T-cell (primary cell): ENCODE results near the gene RUFY3. TPM values are rescaled to one million over a fixed set of nuclear protein-coding genes. Genes with fewer than 3 reads are reported as not detected.
"Not testable (repeated sequence)": the region's sequence is repeated elsewhere in the genome, so short reads cannot be mapped to it uniquely, and the experiment has no call there.

Experiments used
- ATAC-seq, 4 experiments: fragments of 200-7000 bp in 3 of 4; fragments of 150-1000 bp in 1 of 4; cut with Tn5 transposase; replicated peaks in 1 of 4; 1 replicate in 3 of 4; 2 replicates in 1 of 4; pipeline ENCODE4 v1.10.0; 2021; ENCODE audit warnings: moderate library complexity in 3 of 4, mild to moderate bottlenecking in 2 of 4, moderate number of reproducible peaks in 1 of 4
- CTCF ChIA-PET, 2 donors: fragments of 300-600 bp; sonication (Branson Sonifier 250); formaldehyde crosslinking; loops; one replicate each; lab custom pipeline; 2022; ENCODE audit warnings: antibody characterized with exemption in 2 of 2; lab: Charles Lee
- POLR2A ChIA-PET, 2 donors: fragments of 300-600 bp; sonication (Branson Sonifier 250); formaldehyde crosslinking; loops; one replicate each; lab custom pipeline; 2022; ENCODE audit warnings: antibody characterized with exemption in 2 of 2; lab: Charles Lee
- DNase-seq, 35 experiments: peaks; one replicate each; pipeline versions ENCODE4 v3.0.0 to v3.0.0-alpha.2; 2013 to 2023
- H3K27ac ChIP-seq: one replicate; pipeline ENCODE4 v1.5.1; 2013; ENCODE audit warnings: low read length
- H3K27me3 ChIP-seq, 2 experiments: replicated peaks in 1 of 2; 1 replicate in 1 of 2; 2 replicates in 1 of 2; pipeline versions ENCODE4 v1.6.1 to v1.7.0; 2013; ENCODE audit warnings: low read length in 1 of 2, mixed read lengths in 1 of 2; ENCODE audit not compliant: control insufficient read depth in 2 of 2, insufficient read depth in 2 of 2; ENCODE audit errors: extremely low read depth in 1 of 2
- H3K36me3 ChIP-seq, 2 donors: 1 replicate in 1 of 2; 2 replicates in 1 of 2; pipeline versions ENCODE4 v1.6.1 to v1.7.0; 2013; ENCODE audit warnings: low read length in 1 of 2; ENCODE audit not compliant: control insufficient read depth in 2 of 2, insufficient read depth in 1 of 2; ENCODE audit errors: extremely low read depth in 1 of 2
- H3K4me1 ChIP-seq, 2 experiments: 1 replicate in 1 of 2; 2 replicates in 1 of 2; pipeline versions ENCODE4 v1.6.1 to v1.7.0; 2013; ENCODE audit warnings: low read length in 2 of 2, mixed read lengths in 1 of 2; ENCODE audit not compliant: insufficient read depth in 2 of 2, control insufficient read depth in 1 of 2; ENCODE audit errors: extremely low read depth in 1 of 2
- H3K4me3 ChIP-seq, 2 donors: 1 replicate in 1 of 2; 2 replicates in 1 of 2; pipeline versions ENCODE4 v1.5.1 to v1.7.0; 2013; ENCODE audit warnings: mild to moderate bottlenecking in 2 of 2, low read length in 1 of 2, moderate library complexity in 1 of 2; ENCODE audit not compliant: control insufficient read depth in 1 of 2; ENCODE audit errors: extremely low read depth in 1 of 2
- H3K9me3 ChIP-seq: 2 replicates; pipeline ENCODE4 v1.7.0; 2013
- H3K27ac Mint-ChIP-seq, 2 donors: one replicate each; pipeline ENCODE4 v1.8.0; 2020 to 2021; ENCODE audit warnings: mild to moderate bottlenecking in 2 of 2, mixed read lengths in 2 of 2
- H3K27me3 Mint-ChIP-seq, 2 donors: one replicate each; pipeline ENCODE4 v1.8.0; 2021 to 2022; ENCODE audit warnings: mixed read lengths in 2 of 2
- H3K36me3 Mint-ChIP-seq: one replicate; pipeline ENCODE4 v1.8.0; 2021; ENCODE audit warnings: mixed read lengths
- H3K4me1 Mint-ChIP-seq, 3 donors: one replicate each; pipeline ENCODE4 v1.8.0; 2020 to 2022; ENCODE audit warnings: mixed read lengths in 3 of 3, mild to moderate bottlenecking in 1 of 3
- H3K4me3 Mint-ChIP-seq, 3 donors: one replicate each; pipeline ENCODE4 v1.8.0; 2020 to 2022; ENCODE audit warnings: mild to moderate bottlenecking in 3 of 3, mixed read lengths in 3 of 3, moderate library complexity in 3 of 3
- H3K9me3 Mint-ChIP-seq, 3 donors: one replicate each; pipeline ENCODE4 v1.8.0; 2020 to 2022; ENCODE audit warnings: mixed read lengths in 3 of 3
- WGBS: methylation state at CpG from one replicate; pipeline ENCODE4 v1.1.5; 2013; ENCODE audit warnings: missing lambda C conversion rate; ENCODE audit not compliant: insufficient coverage; 5-methylcytosine and 5-hydroxymethylcytosine counted together
- total RNA-seq, 35 experiments: library from RNA in 6 of 35; stranded (reverse) in 6 of 35; fragments of 120-200 nt in 1 of 35; gene quantifications; one replicate each; pipeline versions ENCODE4 v1.2.1 to v1.2.4 and lab custom pipeline; 2013 to 2026

The RUFY3 gene
- total RNA-seq, 5 donors from 2014 or later (not counting 1 experiment from before 2014, with no cell fraction given), result 29.8 to 34.1 (median 33.3) TPM

- H3K4me3 Mint-ChIP-seq, H3K9me3 ChIP-seq, ATAC-seq, H3K27ac ChIP-seq, H3K9me3 Mint-ChIP-seq, DNase-seq, H3K27me3 Mint-ChIP-seq, H3K4me3 ChIP-seq, H3K36me3 ChIP-seq, H3K27me3 ChIP-seq, H3K36me3 Mint-ChIP-seq: not testable (repeated sequence)
- peaks cover 13 to 32% of the 10 kb centered on the region in 2 experiments for H3K4me1 ChIP-seq
- ChIA-PET POLR2A (interaction anchor here in 1 of 2 donors (0.6 kb wide), 1 partner anchor 57 kb away, joined by 8 read pairs; no protein-coding TSS in a partner anchor), CTCF (interaction anchor here in 1 of 2 donors (1.1 kb wide), 1 partner anchor 169 kb away, joined by 4 read pairs; no protein-coding TSS in a partner anchor)
- Mint-ChIP-seq H3K4me1 (peaks cover 16 to 43% (median 21%) of the 10 kb centered on the region in 3 donors), H3K27ac (peak overlapping the region in 1 of 2 donors; percentile 83)
- 95% methylated on average over 12 of the region's 16 CpGs for WGBS
Measured at GRCh38 chr4:70840631-70841030, 118.9 kb downstream of the RUFY3 start.

DNA sequence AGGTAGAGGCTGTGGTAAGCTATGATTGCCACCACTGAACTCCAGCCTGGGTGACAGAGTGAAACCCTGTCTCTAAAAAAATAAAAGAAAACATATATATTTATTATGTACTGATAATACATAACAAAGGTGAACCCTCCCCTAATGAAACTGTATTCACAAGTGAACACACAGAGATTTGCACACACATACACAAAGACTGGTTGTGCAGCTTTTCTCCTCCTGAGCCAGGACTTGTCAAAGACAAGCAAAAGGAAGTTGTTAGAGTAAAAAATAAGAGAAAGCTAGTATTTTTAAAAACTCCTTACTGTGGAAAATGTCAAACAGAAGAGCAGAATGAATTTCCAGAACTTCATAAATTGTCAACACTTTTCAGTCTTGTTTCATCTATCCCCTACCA is 119.4 kb downstream of the RUFY3 start:
- POLR2A ChIA-PET, result interaction anchor here in 1 of 2 donors (0.6 kb wide), 1 partner anchor 57 kb away, joined by 8 read pairs; no protein-coding TSS in a partner anchor
- CTCF ChIA-PET, result interaction anchor here in 1 of 2 donors (0.6 to 1.1 kb wide), 2 partner anchors 89 to 169 kb away, joined by 4 read pairs; no protein-coding TSS in a partner anchor
- Mint-ChIP-seq H3K4me1 (peaks cover 10 to 38% (median 16%) of the 10 kb centered on the region in 3 donors), H3K4me3 (peak overlapping the region in 1 of 3 donors; percentile 21), H3K27me3 (no peaks in the 10 kb centered on the region), H3K27ac (peak overlapping the region; percentile 81 to 85), H3K9me3 (no peaks in the 10 kb centered on the region), H3K36me3 (peaks cover 6% of the 10 kb centered on the region)
- no peak for ATAC-seq
- no peak for DNase-seq
- peaks cover 0 to 2% of the 10 kb centered on the region in 2 donors for H3K36me3 ChIP-seq
- no peaks in the 10 kb centered on the region for H3K9me3 ChIP-seq
- no peak overlapping the region for H3K4me3 ChIP-seq
- peaks cover 13 to 29% of the 10 kb centered on the region in 2 experiments for H3K4me1 ChIP-seq
- no peaks in the 10 kb centered on the region for H3K27me3 ChIP-seq
- H3K27ac ChIP-seq, result no peak overlapping the region

GRCh38 chr4:70841951-70842350 is 120.2 kb downstream of the RUFY3 start:
- Histone ChIP-seq H3K4me3 (no peak overlapping the region), H3K9me3 (no peaks in the 10 kb centered on the region), H3K27me3 (no peaks in the 10 kb centered on the region), H3K4me1 (peaks cover 6 to 27% of the 10 kb centered on the region in 2 experiments), H3K27ac (no peak overlapping the region), H3K36me3 (peaks cover 0 to under 1% of the 10 kb centered on the region in 2 donors)
- POLR2A ChIA-PET, result no interaction called here
- Mint-ChIP-seq H3K36me3 (peaks cover under 1% of the 10 kb centered on the region), H3K27ac (peak overlapping the region in 1 of 2 donors; percentile 85), H3K9me3 (no peaks in the 10 kb centered on the region), H3K4me1 (peaks cover 3 to 30% (median 9%) of the 10 kb centered on the region in 3 donors), H3K4me3 (no peak overlapping the region), H3K27me3 (no peaks in the 10 kb centered on the region)
- CTCF ChIA-PET, result interaction anchor here in 1 of 2 donors (0.6 kb wide), 1 partner anchor 89 kb away, joined by 4 read pairs; no protein-coding TSS in a partner anchor
- ATAC-seq (no peak), DNase-seq (no peak)
- WGBS, result 75% methylated on average over 1 of the region's 1 CpG

GRCh38 chr4:70842761-70843435 is 121.1 kb downstream of the RUFY3 start:
- peaks cover 0 to 22% (median 4%) of the 10 kb centered on the region in 3 donors for H3K4me1 Mint-ChIP-seq
- H3K27ac Mint-ChIP-seq, result peak overlapping the region in 1 of 2 donors; percentile 52
- WGBS, result 91% methylated on average over 4 of the region's 6 CpGs
- peaks cover 3 to 17% of the 10 kb centered on the region in 2 experiments for H3K4me1 ChIP-seq
- ChIA-PET POLR2A (no interaction called here), CTCF (interaction anchor here (0.5 to 0.7 kb wide), 2 partner anchors 63 to 238 kb away, joined by 3 to 4 read pairs; no protein-coding TSS in a partner anchor)
- no peak overlapping the region for H3K4me3 ChIP-seq
- H3K9me3 Mint-ChIP-seq, result no peaks in the 10 kb centered on the region
- no peak for DNase-seq
- H3K36me3 Mint-ChIP-seq, result no peaks in the 10 kb centered on the region
- no peak overlapping the region for H3K4me3 Mint-ChIP-seq
- no peaks in the 10 kb centered on the region for H3K9me3 ChIP-seq
- no peaks in the 10 kb centered on the region for H3K27me3 ChIP-seq
- no peak for ATAC-seq
- H3K36me3 ChIP-seq, result no peaks in the 10 kb centered on the region
- H3K27ac ChIP-seq, result no peak overlapping the region
- no peaks in the 10 kb centered on the region for H3K27me3 Mint-ChIP-seq

- WGBS, result 69% methylated on average over 4 of the region's 9 CpGs
- Mint-ChIP-seq H3K27me3 (no peaks in the 10 kb centered on the region), H3K36me3 (no peaks in the 10 kb centered on the region), H3K9me3 (no peaks in the 10 kb centered on the region), H3K27ac (no peak overlapping the region), H3K4me1 (peaks cover 0 to 15% (median 0%) of the 10 kb centered on the region in 3 donors), H3K4me3 (no peak overlapping the region)
- POLR2A ChIA-PET, result no interaction called here
- no peak for ATAC-seq
- no peak overlapping the region for H3K27ac ChIP-seq
- H3K4me1 ChIP-seq, result peaks cover 0 to 6% of the 10 kb centered on the region in 2 experiments
- CTCF ChIA-PET, result no interaction called here
- H3K27me3 ChIP-seq, result no peaks in the 10 kb centered on the region
- H3K4me3 ChIP-seq, result no peak overlapping the region
- DNase-seq, result no peak
- H3K36me3 ChIP-seq, result no peaks in the 10 kb centered on the region
- no peaks in the 10 kb centered on the region for H3K9me3 ChIP-seq
Measured at GRCh38 chr4:70844180-70844579, 122.4 kb downstream of the RUFY3 start.

DNA sequence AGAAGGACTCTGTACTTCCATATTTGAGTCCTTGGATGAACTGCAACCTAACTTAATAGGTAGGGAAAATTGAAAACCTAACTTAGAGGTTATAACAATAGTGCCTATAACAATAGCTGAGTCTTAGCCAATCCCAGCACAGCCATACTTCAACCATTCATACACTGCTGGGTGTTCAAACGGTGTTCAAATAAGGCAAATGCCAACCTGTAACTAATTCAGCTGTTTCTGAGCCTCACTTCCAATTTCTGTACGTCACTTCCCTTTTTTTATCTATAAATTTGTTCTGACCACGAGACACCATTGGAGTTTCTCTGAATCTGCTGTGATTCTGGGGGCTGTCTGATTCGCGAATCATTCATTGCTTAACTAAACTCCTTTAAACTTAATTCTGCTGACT is 127.5 kb downstream of the RUFY3 start:
- Histone ChIP-seq H3K9me3 (no peaks in the 10 kb centered on the region), H3K4me1 (peaks cover 0 to under 1% of the 10 kb centered on the region in 2 experiments), H3K27ac (no peak overlapping the region), H3K4me3 (no peak overlapping the region), H3K36me3 (no peaks in the 10 kb centered on the region), H3K27me3 (no peaks in the 10 kb centered on the region)
- Mint-ChIP-seq H3K4me3 (no peak overlapping the region), H3K9me3 (no peaks in the 10 kb centered on the region), H3K36me3 (peaks cover 7% of the 10 kb centered on the region), H3K27ac (no peak overlapping the region), H3K4me1 (peaks cover 0 to 3% (median 0%) of the 10 kb centered on the region in 3 donors), H3K27me3 (no peaks in the 10 kb centered on the region)
- CTCF ChIA-PET, result no interaction called here
- no peak for ATAC-seq
- DNase-seq, result no peak
- POLR2A ChIA-PET, result interaction anchor here in 1 of 2 donors (0.6 kb wide), 1 partner anchor 869 kb away, joined by 3 read pairs; no protein-coding TSS in a partner anchor
- whole genome bisulfite sequencing, result 63% methylated on average over 1 of the region's 5 CpGs
